ENCODE measurements around the gene MAGEL2.
"Not testable (repeated sequence)": the region's sequence is repeated elsewhere in the genome, so short reads cannot be mapped to it uniquely, and the experiment has no call there.

Gene MAGEL2

DNA sequence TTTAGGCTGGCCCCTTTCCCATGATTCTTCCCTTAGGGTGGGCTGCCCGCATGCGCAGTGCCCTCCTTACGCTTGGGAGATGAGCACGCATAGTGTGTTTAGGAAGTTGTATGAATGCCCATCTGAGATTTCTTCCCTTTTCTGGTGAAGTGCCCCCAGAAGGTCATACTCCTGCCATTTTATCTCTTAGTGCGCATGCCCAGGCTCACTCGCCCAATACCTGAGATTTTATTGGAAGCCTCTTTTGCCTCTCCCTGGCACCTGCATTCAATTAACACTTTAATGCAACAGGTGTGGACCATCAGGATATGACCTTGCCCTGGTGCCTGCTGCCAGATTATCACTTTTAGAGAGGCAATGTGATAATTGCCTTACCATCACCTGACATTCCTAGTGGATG lies 45.5 kb downstream of the MAGEL2 start:
- no peak for DNase-seq

DNA sequence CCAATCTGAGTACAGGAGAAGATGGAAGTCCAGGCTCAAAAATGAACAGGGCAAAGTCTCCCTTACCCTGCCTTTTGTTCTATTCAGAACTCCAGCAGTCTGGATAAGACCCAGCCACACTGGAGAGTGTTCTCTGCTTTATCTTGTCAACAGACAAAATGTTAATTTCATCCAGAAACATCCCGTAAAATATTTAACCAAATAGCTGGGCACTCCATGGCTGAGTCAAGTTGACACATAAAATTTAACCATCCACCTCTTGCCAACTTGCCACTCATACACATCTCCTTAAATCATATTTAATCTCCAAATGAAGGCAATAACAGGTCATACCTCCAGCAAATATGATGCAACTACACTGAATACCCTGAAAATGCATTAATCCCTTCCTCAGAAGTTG lies 48.6 kb downstream of the MAGEL2 start:
- no peak for DNase-seq

DNA sequence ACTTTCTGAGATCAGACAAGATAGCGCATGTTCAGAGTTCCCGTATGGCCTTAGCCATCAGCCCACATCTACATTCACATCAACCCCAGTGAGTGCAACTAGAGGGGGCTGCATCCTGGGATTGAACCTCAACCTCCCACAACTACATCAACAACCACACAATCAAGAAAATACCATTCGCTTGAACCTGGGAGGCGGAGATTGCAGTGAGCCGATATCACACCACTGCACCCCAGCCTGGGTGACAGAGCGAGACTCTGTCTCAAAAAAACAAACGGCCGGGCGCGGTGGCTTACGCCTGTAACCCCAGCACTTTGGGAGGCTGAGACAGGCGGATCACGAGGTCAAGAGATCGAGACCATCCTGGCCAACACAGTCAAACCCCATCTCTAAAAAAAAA lies 50.4 kb downstream of the MAGEL2 start:
- DNase-seq = not testable (repeated sequence)

DNA sequence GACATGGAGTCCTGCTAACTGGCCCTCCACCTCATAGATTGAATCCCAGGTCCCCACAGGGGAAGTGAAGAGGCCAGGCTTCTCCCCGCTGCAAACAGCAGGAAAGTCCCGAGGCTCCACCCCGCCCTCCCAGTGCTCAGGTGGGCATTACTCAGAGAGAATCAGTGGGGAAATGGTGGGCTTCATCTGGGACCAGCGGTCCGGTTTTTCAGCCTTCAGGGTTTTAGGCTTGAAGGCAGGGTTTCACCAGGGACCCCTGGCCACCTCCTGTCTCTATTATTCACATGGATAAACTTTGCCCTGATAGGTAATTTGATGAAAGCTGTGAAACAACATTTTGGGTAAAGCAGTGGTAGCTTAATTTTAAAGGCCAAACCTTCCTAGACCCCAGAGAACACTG lies 50.9 kb downstream of the MAGEL2 start:
- DNase-seq = no peak

DNA sequence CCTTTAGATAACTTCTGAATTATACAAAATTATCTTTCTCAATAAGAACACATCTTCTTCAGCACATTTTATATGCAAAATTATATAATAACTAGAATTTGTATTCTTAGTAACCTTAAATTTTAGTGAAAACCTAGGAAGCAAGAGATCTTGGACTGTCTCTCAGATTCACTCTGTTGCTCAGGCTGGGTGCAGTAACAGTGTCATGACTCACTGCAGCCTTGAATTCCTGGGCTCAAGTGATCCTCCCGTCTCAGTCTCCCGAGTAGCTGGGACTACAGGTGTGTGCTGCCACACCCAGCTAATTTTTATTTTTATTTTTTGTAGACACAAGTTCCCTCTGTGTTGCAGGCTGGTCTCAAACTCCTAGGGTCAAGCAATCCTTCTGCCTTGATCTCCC lies 52.3 kb downstream of the MAGEL2 start:
- DNase-seq = no peak

DNA sequence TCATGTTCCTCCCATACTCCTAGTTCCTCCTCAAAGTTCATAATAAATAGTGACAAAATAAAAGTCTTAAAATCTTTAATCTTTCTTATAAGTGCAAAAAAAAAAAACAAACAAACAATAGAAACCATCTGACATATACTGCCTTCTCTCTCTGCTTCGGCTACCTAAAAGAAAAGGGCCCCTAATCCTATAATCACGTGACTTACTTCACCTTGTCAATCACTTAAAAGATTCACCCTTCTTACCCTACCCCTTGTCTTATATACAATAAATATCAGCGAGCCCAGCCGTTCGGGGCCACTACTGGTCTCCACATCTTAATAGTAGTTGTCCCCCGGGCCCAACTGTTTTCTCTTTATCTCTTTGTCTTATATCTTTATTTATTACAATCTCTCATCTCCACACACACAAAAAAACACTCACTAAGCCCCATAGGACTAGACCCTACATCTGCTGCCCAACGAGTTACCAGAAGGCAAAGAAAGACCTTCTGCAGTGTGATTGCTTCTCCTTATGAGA lies 53.4 kb downstream of the MAGEL2 start:
- DNase-seq = no peak
